ENCODE data around the gene VPS41. TPM values are rescaled to one million over a fixed set of nuclear protein-coding genes. Genes with fewer than 3 reads are reported as not detected.
"Not testable (repeated sequence)": the region's sequence is repeated elsewhere in the genome, so short reads cannot be mapped to it uniquely, and the experiment has no call there.

VPS41 gene
- 100 to 1,000 TPM in 1 of 5 donors, 10 to 100 TPM in 4; 47.7 to 101 (median 87.9) TPM for polyA plus RNA-seq (ENCODE audit: insufficient read depth in 1 of 5, insufficient read length in 5 of 5, low replicate concordance in 1 of 5)
- long read RNA-seq, donor 1, full-length matches to known transcripts: 4 of 4 reads
- long read RNA-seq, donor 1, partial matches to known transcripts: 0 of 4 reads
- long read RNA-seq, donor 1, other reads (novel, unspliced or antisense): 0 of 4 reads
- long read RNA-seq, donor 2, full-length matches to known transcripts: 3 of 3 reads
- long read RNA-seq, donor 2, partial matches to known transcripts: 0 of 3 reads
- long read RNA-seq, donor 2, other reads (novel, unspliced or antisense): 0 of 3 reads
- long read RNA-seq, donor 3, full-length matches to known transcripts: 5 of 5 reads
- long read RNA-seq, donor 3, partial matches to known transcripts: 0 of 5 reads
- long read RNA-seq, donor 3, other reads (novel, unspliced or antisense): 0 of 5 reads
- long read RNA-seq, donor 4, transcript VPS41-212 (7 exons, 951 nt): major isoform, 5 of 5 reads
- long read RNA-seq, donor 4, partial matches to known transcripts: 0 of 5 reads
- long read RNA-seq, donor 4, other reads (novel, unspliced or antisense): 0 of 5 reads
- long read RNA-seq, donor 5, full-length matches to known transcripts: 22 of 22 reads
- long read RNA-seq, donor 5, partial matches to known transcripts: 0 of 22 reads
- long read RNA-seq, donor 5, other reads (novel, unspliced or antisense): 0 of 22 reads
- long read RNA-seq, donor 6, full-length matches to known transcripts: 19 of 19 reads
- long read RNA-seq, donor 6, partial matches to known transcripts: 0 of 19 reads
- long read RNA-seq, donor 6, other reads (novel, unspliced or antisense): 0 of 19 reads
- long read RNA-seq, donor 7, full-length matches to known transcripts: 13 of 13 reads
- long read RNA-seq, donor 7, partial matches to known transcripts: 0 of 13 reads
- long read RNA-seq, donor 7, other reads (novel, unspliced or antisense): 0 of 13 reads
- long read RNA-seq, donor 8, full-length matches to known transcripts: 1 of 1 reads
- long read RNA-seq, donor 8, partial matches to known transcripts: 0 of 1 reads
- long read RNA-seq, donor 8, other reads (novel, unspliced or antisense): 0 of 1 reads

GRCh38 chr7:38908759-38909335 lies at the start of gene VPS41:
VPS41 (minus strand) TSS chr7:38909191; CDS start chr7:38909174, 17 bp downstream.
- DNase-seq: peak; percentile 67 to 72

DNA sequence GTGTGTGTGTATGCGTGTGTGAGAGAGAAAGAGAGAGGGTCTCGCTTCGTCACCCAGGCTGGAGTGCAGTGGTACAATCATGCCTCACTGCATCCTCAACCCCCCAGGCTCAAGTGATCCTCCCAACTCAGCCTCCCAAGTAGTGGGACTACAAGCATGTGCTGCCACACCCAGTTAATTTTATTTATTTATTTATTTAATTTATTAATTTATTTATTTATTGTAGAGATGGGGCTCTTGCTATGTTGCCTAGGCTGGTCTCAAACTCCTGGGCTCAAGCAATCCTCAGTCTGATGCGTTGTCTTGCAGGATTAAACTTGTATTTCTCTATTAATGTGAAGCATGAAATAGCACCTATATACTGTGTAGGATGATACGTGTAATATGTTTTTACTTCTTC lies 46.9 kb upstream of the VPS41 start:
- no peak for DNase-seq

GRCh38 chr7:38953971-38954370 lies 45.0 kb upstream of the VPS41 start:
- no peak for DNase-seq

DNA sequence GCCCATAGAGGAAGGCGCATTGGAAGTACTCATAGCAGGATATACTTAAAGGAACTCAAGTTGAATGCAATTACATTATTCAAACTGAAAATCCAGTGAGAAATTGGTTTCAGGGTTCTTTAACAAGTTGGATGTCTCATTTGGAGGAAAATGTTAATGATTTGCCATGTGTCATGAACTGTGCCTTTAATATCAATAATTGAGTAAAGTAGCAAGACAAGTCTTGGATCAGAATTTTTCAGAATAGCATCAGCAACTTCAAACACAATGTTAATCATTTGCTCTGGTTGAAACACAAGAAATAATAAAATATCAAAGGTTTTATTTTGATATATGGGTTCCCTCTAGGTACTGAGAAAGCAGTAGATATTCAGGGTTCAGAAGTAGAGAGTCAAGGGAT lies 44.2 kb upstream of the VPS41 start:
- no peak for DNase-seq

DNA sequence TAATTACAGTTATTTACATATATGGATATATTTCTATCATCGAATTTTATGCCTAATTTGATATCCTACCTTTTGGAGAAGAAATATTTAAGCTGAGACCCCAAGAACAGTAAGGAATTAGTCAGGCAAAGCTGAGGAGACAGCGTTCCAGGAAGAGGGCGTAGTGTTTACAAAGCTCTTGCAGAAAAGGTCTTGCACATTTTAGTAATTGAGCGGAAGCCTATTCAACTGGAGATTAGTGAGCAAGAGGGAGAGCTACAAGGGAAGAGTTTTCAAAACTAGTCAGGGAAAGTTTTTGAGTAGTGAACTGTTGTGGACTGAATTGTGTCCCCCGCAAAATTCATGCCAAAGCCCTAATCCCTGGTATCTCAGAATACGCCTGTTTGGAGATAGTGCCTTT lies 42.2 kb upstream of the VPS41 start:
- no peak for DNase-seq

GRCh38 chr7:38950309-38950708 lies 41.3 kb upstream of the VPS41 start:
- DNase-seq: no peak

GRCh38 chr7:38947541-38947940 lies 38.5 kb upstream of the VPS41 start:
- not testable (repeated sequence) for DNase-seq

DNA sequence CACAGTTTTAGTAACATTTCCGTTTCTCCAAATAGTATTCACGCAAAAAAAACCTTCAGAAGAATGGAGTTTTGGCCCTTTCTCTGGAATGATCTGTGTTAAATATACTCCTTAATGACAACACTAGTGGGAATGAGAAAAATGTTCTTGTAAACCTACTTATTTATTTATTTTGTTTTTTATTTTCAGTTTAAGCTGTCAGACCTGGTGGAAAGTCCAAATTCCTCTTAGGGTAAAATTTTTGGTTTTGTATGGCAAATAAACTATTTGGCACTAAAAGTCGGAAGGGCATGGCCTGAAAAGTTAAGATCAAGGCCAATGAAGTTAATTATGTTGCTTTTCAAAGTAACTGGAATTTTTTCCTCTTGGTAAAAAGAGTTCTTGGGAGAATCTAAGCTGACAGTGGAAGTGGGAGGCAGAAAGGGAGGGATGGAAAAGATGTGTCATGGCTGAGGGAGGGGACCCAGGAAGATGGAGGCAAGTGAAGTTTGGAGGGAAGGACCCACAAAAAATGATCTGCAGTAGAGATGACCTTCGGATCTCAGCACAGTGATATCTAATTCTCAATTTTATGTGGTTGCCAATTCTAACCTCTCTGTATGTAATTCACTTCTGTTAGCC lies 33.5 kb upstream of the VPS41 start:
- DNase-seq: no peak

- no peak for DNase-seq
Measured at GRCh38 chr7:38940774-38941173, 31.8 kb upstream of the VPS41 start.

- DNase-seq: no peak
Measured at GRCh38 chr7:38938589-38938988, 29.6 kb upstream of the VPS41 start.

DNA sequence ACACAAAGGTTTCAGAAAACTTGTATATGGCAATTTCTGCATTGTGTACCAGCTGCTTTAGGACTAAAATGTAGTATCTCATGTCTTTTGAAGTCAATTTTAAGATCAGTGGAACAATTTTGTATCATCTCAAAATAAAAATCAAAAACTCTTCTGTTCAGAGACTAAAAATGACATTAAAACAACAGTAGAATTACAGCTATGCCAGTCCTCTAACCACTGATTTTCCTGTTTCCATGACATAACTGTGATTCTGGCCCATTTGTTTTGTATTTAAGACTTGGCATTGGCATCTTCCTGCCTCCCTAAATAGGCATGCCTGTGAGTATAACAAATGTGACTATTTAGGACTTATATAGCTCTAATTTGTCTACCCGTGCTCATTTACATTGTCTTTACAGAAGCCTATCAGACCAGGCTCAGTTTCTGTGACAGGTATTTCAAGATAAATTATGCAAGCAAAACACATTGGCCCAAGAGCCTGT lies 29.1 kb upstream of the VPS41 start:
- no peak for DNase-seq

DNA sequence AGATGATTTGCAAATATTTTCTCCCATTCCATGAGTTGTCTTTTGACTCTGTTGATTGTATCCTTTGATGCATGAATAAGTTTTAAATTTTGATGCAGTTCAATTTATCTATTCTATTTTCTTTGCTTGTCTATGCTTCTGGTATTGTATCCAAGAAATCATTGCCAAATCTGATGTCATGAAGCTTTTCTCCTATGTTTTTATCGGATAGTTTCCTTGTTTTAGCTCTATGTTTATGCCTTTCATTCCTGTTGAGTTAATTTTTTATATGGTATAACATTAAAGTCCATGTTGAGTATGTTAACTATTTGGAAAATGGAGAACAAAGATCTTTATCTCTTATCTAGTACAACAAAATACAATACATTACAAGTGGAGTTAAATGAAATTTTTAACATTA lies 27.6 kb upstream of the VPS41 start:
- no peak for DNase-seq

DNA sequence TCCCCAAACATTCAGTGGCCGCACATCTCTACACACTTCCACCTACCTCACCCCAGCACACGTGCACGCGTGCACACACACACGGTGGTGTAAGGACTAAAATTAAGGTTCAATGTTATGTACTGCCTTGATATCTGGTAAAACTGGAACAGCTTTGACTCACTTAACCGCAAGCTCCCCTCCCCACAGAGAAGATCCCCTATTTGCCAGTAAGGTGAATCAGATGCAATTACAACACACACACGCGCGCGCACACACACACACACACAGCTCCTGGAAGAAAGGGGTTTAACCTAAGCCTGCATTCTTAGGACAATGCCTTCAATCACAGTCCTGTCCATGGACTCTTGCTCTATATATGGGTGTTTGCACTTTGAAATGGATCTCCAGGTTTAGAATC lies 25.5 kb upstream of the VPS41 start:
- DNase-seq: no peak

- DNase-seq: no peak
Measured at GRCh38 chr7:38934051-38934450, 25.1 kb upstream of the VPS41 start.

DNA sequence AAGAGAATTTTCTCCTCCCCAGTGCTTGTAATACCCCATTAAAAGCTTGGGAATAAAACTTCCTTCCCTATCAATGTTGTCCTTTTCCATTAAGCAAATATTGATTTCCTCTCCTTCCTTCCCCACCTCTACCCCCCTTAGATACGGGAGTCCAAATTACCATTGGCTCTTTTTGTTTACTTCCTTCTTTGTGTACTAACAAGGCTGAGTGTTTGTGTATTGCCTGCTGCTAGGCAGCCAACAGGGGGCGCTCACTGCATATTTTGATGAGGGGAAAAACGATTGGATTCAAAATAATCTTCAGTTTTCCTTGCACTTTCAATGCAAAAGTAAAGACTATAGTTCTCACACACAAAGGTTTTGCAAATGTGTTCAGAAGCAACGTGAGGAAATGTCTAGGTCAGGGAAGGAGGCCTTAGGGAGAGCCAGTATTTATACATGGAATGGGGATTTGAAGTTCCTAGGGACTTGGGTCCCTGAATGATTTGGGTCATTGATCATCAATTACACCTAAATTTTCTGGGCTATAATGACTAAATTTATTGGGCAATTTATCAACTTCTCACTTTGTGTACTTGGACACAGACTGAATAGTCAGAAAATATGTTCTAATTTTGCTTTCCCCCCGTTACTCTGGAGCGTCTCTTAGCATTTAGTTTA lies 23.6 kb upstream of the VPS41 start:
- peak; percentile 33 to 55 for DNase-seq

- DNase-seq: peak; percentile 22 to 34
Measured at GRCh38 chr7:38929460-38930171, 20.6 kb upstream of the VPS41 start.

DNA sequence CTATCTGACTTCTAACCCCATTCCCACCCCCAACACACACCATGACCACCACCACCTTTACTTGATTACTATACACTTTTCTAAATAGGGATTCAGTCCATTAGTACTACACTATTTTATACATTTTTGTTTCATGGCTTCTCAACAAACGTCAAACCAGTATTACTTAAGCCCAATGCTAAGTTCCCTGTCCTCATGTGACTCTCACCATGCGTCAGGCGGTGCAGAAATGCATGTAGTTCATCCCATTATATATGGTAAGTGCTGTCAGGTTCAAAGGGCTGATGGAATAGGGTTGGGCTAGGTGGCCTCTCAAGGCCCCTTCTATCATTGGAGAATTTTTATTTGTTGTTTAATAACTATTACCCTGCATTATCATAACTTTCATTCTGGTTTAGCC lies 19.5 kb upstream of the VPS41 start:
- DNase-seq: no peak

DNA sequence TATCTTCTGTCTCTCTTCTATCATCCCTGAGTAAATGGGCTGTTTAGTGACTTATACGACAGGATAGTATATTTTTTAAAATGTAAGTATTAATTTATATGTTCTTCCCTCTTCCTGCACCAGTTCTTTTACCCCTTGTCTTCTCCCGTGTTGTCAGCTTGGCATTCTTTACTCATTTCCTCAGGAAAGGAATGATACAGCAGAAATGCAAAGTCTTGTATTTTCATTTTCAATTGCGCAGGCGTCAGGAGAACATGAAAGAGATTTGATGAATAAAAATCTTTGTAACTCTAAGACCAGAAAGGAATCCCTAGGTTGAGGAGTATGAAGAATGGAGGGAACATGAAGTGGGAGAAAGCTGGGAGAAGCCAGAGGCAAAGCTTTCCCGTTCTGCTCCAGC lies 18.8 kb upstream of the VPS41 start:
- no peak for DNase-seq

GRCh38 chr7:38920731-38921130 lies 11.7 kb upstream of the VPS41 start:
- DNase-seq: no peak

- DNase-seq: no peak
Measured at GRCh38 chr7:38916396-38916795, 7.4 kb upstream of the VPS41 start.

Data from right lung (tissue), 10 donors.